Hematopoietic multipotent progenitor cell treated with erythropoietin and hydrocortisone succinate and interleukin-3 and kit ligand, for 4 days (in vitro differentiated cells): ENCODE data around the gene TEKT3.

Experiments
- DNase-seq: peaks from one replicate; pipeline ENCODE4 v3.0.0-alpha.2; 2015

The TEKT3 gene

DNA sequence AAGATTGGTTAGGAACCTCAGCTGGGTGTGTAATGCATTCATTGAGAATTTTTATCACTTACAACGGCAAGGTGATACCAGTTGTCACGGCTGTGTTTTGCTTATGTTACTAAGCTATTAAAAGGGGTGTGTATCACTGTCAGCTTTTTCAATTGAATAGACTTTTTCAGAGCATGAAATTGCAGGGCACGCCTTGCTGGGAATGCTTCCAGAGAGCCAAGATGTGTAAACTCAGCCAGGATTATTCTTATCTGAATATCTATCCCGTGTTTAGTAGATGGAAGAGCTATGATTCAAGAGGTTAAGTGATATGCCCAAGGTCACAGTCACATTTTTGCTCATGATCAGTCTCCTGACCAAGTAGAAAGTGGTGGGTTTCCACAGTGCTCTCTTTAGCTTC, 6.6 kb upstream of the TEKT3 start:
- DNase-seq: no peak

DNA sequence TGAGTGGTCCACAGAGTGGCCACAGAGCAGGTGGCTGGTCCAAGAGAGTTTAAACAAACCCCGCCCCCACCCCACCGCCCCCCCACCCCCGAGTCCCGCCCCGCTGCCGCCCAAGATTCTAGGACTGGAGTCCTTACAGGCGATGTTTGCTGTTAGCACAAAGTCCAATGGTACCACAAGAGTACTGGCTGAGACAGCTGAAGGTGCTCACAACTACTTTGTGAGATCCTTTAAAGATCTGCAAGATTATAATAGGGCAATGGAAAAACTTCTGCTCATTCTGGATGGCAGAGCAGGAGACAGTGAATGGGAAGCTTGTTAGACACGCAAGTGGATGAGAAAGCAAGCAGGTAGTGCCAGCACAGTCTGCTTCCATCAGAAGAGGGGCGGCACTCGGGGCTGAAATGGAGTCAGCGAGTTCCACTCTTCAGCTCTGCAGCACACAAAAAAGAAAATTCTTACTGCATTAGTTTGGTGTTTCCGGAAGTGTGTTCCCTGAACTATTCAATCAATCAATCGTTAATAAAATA, 4.7 kb upstream of the TEKT3 start:
- no peak for DNase-seq

DNA sequence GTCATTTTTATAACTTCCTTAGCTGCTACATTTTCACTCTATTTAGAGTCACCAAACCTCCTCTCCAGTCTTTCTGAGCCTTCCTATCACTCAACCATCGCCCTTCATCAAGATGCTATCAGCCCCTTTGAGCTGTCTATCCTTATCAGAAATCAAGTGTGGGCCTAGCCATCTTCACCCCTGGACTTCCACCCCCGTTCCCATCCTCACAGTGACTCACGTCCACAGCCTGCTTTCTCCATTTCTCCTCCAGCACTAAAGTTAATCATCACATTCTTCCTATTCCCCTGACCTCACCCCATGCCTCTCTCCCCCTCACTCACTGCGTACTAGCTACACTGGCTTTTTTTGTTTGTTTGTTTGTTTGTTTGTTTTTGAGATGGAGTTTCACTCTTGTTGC, 2.4 kb upstream of the TEKT3 start:
- no peak for DNase-seq

DNA sequence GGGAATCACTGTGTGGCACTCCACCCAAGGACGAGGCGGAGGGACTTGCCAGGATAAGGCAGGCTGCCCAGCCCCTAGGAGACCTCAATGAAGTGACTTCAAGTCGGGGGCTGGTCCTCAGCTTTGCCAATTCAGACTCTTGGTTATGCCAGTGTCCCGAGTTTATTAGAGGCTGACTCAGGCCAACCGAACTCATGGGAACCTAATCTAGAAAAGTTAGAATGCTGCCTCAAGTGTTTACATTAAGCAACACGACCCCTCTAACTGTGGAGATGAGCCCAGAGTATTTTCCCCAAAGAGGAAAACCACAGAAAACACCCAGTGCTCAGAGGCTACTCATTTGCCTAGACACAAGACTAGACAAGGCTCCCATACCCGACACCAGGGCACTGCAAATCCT, 1.1 kb upstream of the TEKT3 start:
- DNase-seq: no peak

DNA sequence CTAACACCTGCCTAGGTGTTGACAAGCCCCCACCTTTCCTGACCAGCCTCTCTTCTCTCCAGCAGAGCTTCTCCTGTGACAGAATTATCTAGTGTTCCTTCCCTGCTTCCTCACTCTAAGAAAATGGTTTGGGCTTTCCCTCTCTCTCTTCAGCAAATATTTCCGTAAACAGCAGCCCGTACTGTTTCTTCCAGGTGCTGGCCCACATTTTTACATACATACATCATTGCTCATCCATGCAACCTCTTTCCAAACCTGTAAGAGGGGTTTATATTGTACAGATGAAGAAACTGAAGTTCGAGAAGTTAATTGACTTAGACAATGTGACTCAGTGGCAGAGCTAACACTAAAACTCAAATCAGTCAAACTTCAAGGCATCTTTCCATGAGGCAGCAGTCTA, 569 bp upstream of the TEKT3 start:
- DNase-seq: no peak

DNA sequence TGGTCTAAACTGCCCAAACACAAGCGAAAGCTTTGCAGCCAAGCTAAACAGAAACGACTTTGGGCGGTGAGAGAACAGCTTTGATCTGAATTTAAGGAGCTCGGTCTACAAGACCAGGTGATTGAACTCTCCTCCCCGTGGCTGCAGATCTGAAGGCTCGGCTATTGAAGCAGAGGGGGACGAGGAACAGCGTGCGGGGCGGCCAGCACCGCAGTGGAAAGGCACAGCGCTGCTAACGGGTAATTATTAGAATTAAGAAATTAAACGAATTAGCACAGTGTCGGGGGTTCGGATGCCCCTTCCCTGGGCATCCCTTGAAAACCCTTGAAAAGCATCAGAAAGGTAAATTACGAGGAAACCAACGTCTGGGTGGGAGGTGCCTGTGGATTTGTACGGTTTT, 431 bp downstream of the TEKT3 start:
- DNase-seq: no peak

DNA sequence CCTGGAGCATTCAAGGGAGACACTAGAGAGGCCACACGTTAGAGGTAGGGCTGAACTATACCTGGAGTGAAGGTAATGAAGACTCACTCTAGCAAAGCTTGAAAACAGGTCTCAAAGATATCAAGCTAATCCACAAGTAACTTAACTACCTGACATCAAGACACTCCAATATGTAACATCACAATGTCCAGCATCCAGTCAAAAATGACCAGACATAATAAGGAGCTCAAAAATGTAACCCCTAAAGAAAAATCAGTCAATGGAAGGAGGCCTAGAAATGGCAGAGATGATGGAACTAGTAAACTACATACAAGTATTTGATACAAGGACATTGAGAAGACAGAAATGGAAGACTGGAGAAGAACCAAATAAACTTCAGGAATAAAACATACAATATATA, 6.0 kb downstream of the TEKT3 start:
- DNase-seq: no peak

DNA sequence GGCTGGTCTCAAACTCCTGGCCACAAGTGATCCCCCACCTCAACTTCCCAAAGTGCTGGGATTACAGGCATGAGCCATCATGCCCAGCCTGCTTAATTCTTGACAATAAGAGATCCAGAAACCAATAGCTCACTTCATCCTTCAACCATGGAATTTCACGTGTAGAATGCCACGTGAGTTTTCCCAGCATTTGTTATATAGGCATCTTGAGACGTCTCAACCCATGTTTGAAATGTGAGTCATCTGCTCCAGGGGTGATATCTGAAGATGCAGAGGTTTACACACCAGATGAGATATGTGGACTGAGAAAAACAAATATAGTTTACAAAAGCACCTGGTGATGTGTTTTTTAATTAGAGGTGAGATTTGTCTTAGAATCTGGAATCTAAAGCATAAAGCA, 7.1 kb downstream of the TEKT3 start:
- DNase-seq: no peak

DNA sequence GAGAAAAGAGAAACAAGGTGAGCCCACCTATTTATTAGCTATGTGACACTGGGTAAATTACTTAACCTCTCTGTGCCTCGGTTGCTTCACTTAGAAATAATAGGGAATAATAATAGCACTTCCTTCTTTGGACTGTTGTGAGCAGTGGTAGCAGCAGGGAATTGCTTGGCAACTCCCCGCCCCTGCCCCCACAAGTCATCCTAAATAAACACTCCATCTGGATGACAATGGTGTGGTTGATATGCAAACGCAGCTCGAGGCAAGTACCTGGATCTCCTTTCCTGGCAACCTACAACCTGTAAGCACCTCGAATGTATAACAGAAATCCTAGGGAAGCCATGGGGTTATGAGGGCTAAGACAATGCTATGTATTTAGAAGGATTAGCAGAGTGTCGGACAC, 9.1 kb downstream of the TEKT3 start:
- no peak for DNase-seq

DNA sequence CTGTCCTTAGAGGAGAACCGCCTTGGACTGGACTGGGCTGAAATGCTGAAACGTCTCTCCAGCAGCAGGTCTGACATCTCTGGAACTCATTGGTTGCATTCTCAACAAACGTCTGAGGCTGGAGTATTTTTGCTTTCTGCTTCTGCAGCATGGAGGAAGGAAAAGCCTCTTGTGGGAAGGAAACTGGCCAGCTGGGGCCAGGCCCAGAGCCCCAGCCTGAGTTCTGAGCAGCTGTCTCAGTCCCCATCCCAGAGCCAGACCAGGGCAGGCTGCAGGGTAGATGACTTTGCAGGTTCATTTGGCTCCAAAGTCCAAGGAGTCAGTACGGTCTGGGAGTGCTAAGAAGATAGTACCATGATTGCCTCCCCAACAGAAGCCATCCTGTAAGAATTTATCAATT, 18.3 kb downstream of the TEKT3 start:
- no peak for DNase-seq

DNA sequence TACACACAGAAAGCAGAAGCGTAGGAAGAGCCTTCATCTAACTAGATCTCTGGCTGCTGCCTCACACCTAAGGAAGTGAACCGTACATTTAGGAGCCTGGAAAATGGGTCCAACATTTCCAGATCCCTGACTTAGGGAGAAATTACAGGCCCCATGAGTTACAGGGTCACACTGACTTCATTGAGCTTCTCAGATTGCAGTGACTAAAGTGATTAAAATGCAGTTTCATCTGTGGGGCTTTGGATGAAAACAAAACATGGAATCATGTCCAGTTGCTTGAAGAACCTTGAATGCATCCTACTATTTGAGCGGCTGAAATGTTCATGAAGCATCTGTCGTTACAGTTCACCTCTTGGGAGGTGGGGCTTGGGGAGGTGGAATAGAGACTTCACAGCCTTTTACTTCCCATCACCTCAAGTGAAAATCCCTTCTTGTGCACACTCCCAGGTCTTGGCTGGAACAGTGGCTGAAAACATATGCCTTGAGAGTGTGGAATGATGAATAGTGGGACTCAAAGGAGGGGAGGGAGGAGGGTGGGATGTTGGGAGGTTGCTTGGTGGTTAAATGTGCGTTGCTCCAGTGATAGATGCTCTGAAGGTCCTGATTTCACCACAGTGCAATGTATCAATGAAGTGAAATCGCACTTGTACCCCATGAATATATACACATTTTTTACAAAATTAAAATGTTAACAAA, 19.7 kb downstream of the TEKT3 start:
- no peak for DNase-seq

DNA sequence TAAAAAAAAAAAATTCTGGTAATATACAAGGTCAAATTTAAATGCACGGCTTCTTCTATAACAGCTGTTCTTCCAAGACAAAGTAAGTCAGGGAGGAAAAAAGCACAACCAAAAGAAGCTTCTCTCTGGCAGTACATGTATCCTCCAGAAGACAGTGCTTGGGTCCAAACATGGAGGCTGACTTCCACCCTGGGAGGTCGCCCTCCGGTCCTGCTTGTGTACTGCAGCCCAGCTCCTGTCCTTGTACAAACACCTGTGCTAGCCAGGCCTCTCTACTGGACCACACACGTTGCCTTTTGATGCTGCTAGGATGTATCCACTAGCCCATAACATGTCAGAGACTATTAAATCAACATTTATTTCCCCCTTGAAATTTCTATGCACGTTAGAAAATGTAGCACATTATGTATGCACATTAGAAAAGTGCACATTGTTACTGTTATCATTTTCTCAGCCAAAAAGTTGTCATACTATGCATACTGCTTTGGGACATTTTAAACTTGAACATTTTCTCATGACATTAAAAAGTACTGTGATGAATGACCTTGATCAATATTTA, 21.9 kb downstream of the TEKT3 start:
- no peak for DNase-seq

DNA sequence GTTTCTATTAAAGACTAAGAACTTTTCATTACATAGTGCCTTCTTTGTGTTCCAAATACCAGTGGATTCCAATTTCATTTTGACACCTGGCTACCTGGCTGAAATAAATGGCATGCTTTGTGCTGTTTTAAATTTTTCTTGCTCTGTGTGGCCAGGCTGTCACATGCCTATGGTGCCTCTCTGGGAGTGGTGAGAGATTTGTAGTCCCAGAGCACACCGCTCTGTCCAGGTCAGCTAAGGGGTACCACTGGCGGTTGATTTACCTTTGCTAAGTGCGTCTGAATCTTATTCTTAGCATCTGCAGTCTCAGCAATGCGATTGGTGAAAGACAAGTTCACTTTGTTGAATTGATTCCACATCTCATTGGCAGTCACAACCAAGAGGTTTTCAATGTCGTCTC, 29.4 kb downstream of the TEKT3 start:
- no peak for DNase-seq

DNA sequence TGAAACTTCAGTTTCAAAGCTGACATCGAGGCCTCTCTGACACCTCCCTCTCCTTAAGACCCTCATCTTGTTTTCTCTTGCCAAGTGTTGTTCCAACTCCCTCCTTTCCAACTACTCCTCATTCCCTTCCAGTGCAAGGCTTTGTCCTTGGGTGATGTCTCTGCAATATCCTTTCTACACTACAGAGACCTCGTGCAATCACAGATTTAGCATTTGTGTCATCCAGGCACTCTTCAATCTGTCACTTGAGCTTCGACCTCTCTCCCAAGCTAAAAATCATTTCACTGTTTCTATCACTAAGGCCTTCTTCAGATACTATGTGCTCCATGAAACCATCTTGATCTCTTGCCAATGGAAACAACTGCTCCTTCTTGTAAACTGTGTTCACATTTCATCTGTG, 31.6 kb downstream of the TEKT3 start:
- no peak for DNase-seq

DNA sequence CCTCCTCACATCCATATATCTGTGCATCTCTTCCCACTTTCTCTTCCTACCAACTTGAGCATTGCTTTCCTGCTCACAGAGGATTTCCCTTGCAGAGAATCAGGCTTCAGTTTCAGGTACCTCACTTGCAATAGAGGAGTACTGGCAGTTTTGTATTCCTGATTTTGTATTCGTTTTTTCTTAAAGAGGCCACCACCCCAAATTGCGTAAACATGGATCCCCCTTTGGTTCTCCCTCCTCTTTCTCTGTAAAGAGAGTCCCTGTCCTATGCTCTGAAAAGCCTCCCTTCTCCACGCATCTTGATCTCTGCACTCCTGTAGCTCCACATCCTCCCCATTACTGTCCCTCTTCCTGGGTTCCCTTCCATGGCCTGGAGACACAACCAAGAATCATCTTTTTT, 32.2 kb downstream of the TEKT3 start:
- no peak for DNase-seq

DNA sequence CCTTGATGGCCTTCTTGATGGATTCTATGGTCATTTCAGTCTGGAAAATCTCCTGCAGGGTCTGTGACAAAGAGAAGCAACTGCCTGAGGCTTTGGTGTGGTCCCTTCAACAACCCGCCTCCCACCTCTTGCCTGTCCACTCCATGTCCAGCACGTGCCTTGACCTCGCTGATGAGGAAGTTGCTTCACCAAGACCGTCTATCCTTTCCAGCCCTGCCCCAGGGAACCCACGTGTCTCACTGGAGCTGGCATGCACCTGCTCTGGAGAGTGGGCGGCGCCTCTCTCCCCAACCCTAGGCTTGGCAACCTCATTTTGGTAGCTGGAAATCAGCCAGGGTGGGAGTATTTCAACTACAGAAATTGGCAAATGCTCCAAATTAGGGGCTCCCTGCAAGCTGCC, 32.6 kb downstream of the TEKT3 start:
- DNase-seq: no peak

DNA sequence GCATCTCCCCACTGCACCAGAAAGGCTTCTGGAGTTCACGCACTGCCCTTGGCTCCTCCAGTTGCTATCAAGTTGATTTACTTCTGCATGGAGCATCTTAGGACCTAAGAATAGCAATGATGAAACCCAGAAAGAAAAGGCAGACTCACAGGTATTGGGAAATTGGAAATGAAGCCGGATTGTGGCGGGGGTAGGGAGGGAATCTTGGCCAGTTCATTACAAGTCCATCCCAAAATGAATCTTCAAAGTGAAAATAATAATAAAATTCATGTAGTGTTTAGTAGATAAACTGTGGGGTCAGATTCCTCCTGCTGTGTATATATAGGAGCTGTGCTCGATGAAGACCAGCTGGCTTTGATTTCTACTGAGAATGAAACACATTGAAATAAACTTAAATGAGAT, 33.7 kb downstream of the TEKT3 start:
- DNase-seq: no peak

DNA sequence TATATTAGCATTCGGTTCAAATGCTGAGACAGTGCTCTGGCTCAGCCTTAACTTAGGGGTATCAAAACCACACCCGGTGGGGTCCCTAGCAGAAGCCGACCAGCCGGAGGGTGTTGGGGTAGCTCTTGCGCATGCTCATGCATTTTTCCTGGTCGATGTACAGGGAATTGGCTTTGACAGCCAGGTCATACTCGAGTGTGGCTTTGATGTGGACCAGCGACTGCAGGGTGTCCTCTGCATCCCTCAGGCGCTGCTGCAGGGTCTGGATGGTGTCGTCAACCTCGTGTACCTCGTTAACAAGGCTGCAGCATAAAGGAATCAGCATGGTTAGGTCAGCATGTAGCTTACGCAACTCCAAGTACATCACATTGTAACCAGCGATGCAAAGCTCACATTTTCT, 37.5 kb downstream of the TEKT3 start:
- no peak for DNase-seq

DNA sequence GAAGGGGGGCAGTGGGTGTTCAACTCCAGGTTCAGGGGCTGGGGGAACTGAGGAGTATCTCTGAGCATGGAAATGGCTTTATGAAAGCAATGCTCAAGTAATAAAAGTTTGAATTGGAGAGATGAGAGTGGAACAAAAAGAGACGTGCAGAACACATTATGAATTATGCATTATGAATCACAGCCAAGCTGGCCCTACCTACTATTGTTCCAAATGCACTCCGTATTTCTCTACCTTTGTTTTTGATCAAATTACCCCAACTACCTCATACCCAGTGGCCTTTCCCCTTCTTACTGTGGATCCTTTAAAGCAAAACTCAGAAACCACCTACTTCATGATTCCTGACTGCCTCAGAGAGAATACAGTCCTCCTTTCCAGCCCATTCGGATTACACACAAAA, 38.1 kb downstream of the TEKT3 start:
- no peak for DNase-seq

DNA sequence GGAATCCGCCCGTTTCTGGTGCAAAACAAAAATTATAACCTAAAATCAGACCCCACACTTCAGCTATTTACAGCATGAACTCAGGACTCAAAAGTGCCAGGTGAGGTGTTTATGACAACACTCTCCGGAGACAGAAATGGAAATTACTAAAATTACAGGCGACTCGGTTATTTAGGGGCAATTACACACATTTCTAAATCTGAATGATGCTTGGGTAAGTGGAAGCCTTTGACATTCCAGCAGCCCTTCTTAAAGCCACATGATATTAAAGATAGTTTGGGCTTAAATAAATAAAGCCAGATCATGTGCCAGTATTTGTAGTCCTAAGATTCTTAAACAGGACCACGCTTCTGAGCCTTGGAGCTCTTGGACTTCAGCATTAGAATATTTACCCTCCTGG, 39.6 kb downstream of the TEKT3 start:
- no peak for DNase-seq

DNA sequence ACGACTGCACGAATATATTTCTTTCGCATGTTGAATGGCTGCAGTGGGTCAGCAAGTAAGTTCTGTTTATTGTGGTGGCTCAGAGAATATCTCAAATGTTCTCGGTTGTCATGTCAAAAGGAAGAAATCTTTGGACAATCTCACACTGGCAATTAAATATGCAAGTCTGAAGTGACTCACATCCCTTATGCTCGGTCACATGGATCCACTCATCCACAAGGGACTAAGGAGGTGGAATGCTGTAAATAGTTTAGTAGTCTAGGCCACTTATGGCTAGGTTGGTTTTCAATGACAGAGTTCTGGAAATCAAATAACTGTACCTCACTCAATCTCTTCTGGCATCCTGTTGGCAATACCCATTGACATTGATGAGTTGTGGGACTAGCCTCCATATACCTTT, 43.2 kb downstream of the TEKT3 start:
- no peak for DNase-seq

DNA sequence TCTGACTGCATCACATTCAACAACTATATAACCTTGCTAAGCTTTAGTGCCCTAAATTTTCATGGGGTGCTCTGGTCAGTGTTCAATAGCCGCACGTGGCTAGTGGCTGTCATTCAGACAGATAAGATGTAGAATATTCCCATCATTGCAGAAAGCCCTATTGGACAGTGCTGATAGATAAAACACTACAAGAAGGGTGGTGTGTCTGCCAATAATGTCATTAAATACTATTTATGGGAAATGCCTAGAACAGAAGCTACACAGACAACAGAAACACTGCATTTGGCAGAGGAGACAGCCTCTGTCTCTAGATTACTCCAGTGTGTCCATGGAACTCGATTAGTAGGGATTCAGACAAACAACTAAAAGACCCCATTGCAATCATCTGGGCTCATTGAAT, 47.8 kb downstream of the TEKT3 start:
- no peak for DNase-seq

DNA sequence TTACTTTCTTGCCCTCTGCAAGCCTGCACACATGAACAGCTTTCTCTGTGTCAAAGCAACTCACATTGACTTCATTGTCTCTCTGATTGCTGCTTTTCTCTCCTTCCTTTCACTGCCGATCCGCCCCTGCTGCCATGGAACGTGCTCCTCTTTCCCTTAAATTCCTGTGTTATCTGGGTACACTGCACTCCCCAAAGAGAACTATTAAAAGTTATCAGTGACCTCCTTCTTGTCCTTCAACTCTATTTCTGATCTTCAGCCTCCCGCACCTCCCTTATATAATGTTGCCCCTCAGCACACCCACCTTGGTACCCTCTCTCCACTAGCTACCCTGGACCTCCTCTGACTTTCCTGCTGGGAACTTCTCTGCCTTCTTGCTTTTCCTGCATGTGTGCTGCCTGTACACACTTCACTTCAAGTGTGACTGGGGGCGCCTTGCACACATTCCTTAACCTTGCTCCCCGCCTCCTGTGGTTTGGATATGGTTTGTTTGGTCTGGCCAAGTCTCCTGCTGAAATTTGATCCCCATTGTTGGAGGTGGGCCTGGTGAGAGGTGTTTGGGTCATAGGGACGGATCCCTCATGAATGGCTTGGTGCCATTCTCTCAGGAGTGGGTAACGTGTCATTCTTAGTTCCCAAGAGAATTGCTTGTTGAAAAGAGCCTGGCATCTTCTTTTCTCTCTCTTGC, 49.6 kb downstream of the TEKT3 start:
- no peak for DNase-seq

DNA sequence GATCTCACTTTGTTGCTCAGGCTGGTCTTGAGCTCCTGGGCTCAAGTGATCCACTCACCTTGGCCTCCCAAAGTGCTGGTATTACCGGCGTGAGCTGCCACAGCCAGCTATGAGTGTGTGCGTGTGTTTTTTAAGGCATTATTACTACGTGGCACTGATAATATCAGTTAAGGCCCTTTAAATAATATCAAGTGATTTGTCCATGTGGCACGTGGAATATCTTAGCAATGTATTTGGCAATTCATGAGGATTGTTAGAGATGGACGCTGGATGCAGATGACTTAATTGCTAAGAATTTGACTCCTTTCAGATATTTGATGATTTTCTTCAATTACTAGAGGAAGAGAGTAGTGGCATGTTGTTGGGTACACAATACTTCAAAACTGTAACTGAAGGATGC, 50.8 kb downstream of the TEKT3 start:
- DNase-seq: no peak
